AG04449 (cell line): ENCODE measurements around the gene SIRPA.

Experiments
- CTCF ChIA-PET: fragments of 350-600 bp; formaldehyde crosslinking; extraction: SDS; loops from one replicate; lab custom pipeline; 2021; ENCODE audit warnings: antibody characterized with exemption; lab: Yijun Ruan, JAX
- POLR2A ChIA-PET: fragments of 400-600, 350-600 bp; formaldehyde crosslinking; extraction: SDS; loops from one replicate; lab custom pipeline; 2020; ENCODE audit warnings: antibody characterized with exemption, inconsistent platforms; lab: Yijun Ruan, JAX
- DNase-seq: peaks from one replicate; pipeline ENCODE4 v3.0.0-alpha.2; 2010; ENCODE audit warnings: low read depth, low spot score
- H3K4me3 ChIP-seq: 2 replicates; pipeline ENCODE4 v1.5.1; 2011; ENCODE audit warnings: low read depth, mild to moderate bottlenecking, control low read depth, low read length
- TF ChIP-seq, protein P1 (sequence below): IDR thresholded peaks from one replicate; pipeline ENCODE4 v1.5.1; 2011; ENCODE audit warnings: mild to moderate bottlenecking, moderate library complexity, low read length, control low read depth, inconsistent platforms; ENCODE audit not compliant: insufficient read depth; ENCODE audit errors: missing control alignments

The SIRPA gene

DNA sequence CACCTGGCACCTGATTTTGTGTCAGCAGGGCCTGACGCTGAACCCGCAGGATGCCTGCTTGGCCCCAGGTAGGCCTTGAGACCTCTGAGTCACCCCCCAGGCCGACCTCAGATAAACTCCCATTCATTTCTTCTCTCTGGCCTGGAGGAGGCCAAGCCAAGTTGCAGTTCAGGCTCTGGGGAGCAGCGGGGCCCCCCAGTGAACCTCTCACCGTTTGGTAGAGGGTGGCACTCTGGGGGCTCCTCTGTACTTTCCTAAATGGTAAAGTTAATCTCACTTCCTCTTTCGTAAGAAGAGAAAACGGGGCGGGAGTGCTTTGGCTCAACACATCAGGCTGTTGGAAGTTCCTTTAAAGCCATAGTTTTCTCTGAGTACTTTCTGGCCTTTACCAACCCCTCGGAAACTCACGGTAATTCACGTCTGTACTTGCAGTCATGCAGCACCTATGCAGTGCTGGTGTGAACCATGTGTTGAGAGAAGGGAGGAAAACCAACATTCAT is 2.8 kb downstream of the SIRPA start:
- no peak for DNase-seq
- ChIA-PET CTCF (no interaction called here), POLR2A (interaction anchor here (1.4 kb wide), 1 partner anchor 96 kb away, joined by 5 read pairs; no protein-coding TSS in a partner anchor)
- H3K4me3 ChIP-seq: no peak overlapping the region
- TF ChIP-seq, protein P1, sequence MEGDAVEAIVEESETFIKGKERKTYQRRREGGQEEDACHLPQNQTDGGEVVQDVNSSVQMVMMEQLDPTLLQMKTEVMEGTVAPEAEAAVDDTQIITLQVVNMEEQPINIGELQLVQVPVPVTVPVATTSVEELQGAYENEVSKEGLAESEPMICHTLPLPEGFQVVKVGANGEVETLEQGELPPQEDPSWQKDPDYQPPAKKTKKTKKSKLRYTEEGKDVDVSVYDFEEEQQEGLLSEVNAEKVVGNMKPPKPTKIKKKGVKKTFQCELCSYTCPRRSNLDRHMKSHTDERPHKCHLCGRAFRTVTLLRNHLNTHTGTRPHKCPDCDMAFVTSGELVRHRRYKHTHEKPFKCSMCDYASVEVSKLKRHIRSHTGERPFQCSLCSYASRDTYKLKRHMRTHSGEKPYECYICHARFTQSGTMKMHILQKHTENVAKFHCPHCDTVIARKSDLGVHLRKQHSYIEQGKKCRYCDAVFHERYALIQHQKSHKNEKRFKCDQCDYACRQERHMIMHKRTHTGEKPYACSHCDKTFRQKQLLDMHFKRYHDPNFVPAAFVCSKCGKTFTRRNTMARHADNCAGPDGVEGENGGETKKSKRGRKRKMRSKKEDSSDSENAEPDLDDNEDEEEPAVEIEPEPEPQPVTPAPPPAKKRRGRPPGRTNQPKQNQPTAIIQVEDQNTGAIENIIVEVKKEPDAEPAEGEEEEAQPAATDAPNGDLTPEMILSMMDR: no peak

GRCh38 chr20:1898482-1899240 is 3.5 kb downstream of the SIRPA start:
- H3K4me3 ChIP-seq: no peak overlapping the region
- DNase-seq: no peak
- ChIA-PET POLR2A (interaction anchor here (1.4 kb wide), 1 partner anchor 96 kb away, joined by 5 read pairs; no protein-coding TSS in a partner anchor), CTCF (interaction anchor here (0.8 to 1.9 kb wide), 7 partner anchors 13 to 274 kb away, joined by 3 to 7 read pairs (median 3); no protein-coding TSS in a partner anchor)
- TF ChIP-seq, protein P1: no peak

- TF ChIP-seq, protein P1: no peak
- DNase-seq: no peak
- POLR2A ChIA-PET: interaction anchor here (1.4 kb wide), 1 partner anchor 97 kb away, joined by 5 read pairs; no protein-coding TSS in a partner anchor
- CTCF ChIA-PET: interaction anchor here (0.8 to 2.5 kb wide), 11 partner anchors 10 to 274 kb away, joined by 3 to 11 read pairs (median 4); no protein-coding TSS in a partner anchor
- no peak overlapping the region for H3K4me3 ChIP-seq
Measured at GRCh38 chr20:1899241-1899525, 4.0 kb downstream of the SIRPA start.

- TF ChIP-seq, protein P1: peak; percentile 82
- CTCF ChIA-PET: interaction anchor here (0.6 to 2.5 kb wide), 12 partner anchors 10 to 273 kb away, joined by 3 to 11 read pairs (median 4); no protein-coding TSS in a partner anchor
- POLR2A ChIA-PET: interaction anchor here (0.6 kb wide), 1 partner anchor 28 kb away, joined by 3 read pairs; no protein-coding TSS in a partner anchor
- no peak for DNase-seq
- H3K4me3 ChIP-seq: no peak overlapping the region
Measured at GRCh38 chr20:1900321-1900801, 5.2 kb downstream of the SIRPA start.

- no peak overlapping the region for H3K4me3 ChIP-seq
- no peak for DNase-seq
- POLR2A ChIA-PET: no interaction called here
- TF ChIP-seq, protein P1: no peak
- CTCF ChIA-PET: interaction anchor here (0.9 to 2.5 kb wide), 6 partner anchors 9 to 270 kb away, joined by 3 to 11 read pairs (median 4); no protein-coding TSS in a partner anchor
Measured at GRCh38 chr20:1901704-1902103, 6.5 kb downstream of the SIRPA start.

DNA sequence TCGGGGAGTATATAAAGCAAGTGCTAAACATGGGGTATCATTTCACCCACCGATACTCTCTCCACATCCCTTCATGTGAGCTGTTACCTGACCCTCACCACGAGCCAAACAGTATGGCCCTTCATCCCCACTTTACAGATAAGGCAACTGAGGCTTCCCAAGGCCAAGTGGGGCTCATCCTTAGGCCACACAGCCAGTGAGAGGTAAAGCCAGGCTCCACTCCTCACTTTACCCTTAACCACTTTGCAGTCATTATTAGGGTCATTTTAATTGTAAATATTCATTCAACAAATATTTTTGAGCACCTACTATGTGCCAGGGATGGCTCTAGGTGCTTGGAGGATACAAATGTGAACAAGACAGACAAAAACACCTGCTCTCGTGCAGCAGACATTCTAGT is 7.0 kb downstream of the SIRPA start:
- no peak for DNase-seq
- POLR2A ChIA-PET: no interaction called here
- no peak overlapping the region for H3K4me3 ChIP-seq
- TF ChIP-seq, protein P1: no peak
- CTCF ChIA-PET: interaction anchor here (1.1 to 1.7 kb wide), 5 partner anchors 11 to 125 kb away, joined by 3 to 6 read pairs (median 3); no protein-coding TSS in a partner anchor
